H1 (cell line): ENCODE results near the gene KRTAP19-2. TPM values are rescaled to one million over a fixed set of nuclear protein-coding genes. Genes with fewer than 3 reads are reported as not detected.

Experiments
- CTCF ChIA-PET: fragments of 300-600 bp; sonication (Branson Sonifier 250); formaldehyde crosslinking; loops from one replicate; lab custom pipeline; 2021; ENCODE audit not compliant: partially characterized antibody; lab: Charles Lee
- POLR2A ChIA-PET: fragments of 300-600 bp; sonication (Branson Sonifier 250); formaldehyde crosslinking; loops from one replicate; lab custom pipeline; 2021; ENCODE audit warnings: inconsistent platforms; ENCODE audit not compliant: partially characterized antibody; lab: Charles Lee
- DNase-seq, 2 experiments: peaks; one replicate each; pipeline versions ENCODE4 v3.0.0 to v3.0.0-alpha.2; 2010 to 2022; ENCODE audit warnings: low spot score in 2 of 2, low read depth in 1 of 2, mixed read lengths in 1 of 2
- FAIRE-seq: peaks from 2 replicates; lab custom pipeline; 2011; peaks lifted over from hg19 to GRCh38; lab: Jason Lieb, UNC
- H2AFZ ChIP-seq: 2 replicates; pipeline ENCODE4 v1.8.1; 2012; ENCODE audit warnings: low read length, inconsistent platforms
- H2AK5ac ChIP-seq: 2 replicates; pipeline ENCODE4 v1.6.1; 2013; ENCODE audit warnings: low read depth, low read length
- H2BK120ac ChIP-seq: replicated peaks from 2 replicates; pipeline ENCODE3; 2013; ENCODE audit warnings: low read depth, low read length, inconsistent platforms
- H2BK12ac ChIP-seq: 2 replicates; pipeline ENCODE4 v1.6.1; 2013; ENCODE audit warnings: low read depth, low read length
- H2BK15ac ChIP-seq: 2 replicates; pipeline ENCODE4 v1.6.1; 2013; ENCODE audit warnings: low read length
- H2BK20ac ChIP-seq: 2 replicates; pipeline ENCODE4 v1.6.1; 2013; ENCODE audit warnings: low read length
- H2BK5ac ChIP-seq: 2 replicates; pipeline ENCODE4 v1.6.1; 2013; ENCODE audit warnings: low read depth, low read length
- H3K14ac ChIP-seq: 2 replicates; pipeline ENCODE4 v1.6.1; 2013; ENCODE audit warnings: inconsistent platforms; ENCODE audit not compliant: insufficient read length
- H3K18ac ChIP-seq: 2 replicates; pipeline ENCODE4 v1.6.1; 2013; ENCODE audit warnings: low read length; ENCODE audit errors: extremely low read depth
- H3K23ac ChIP-seq: 2 replicates; pipeline ENCODE4 v1.6.1; 2013; ENCODE audit warnings: inconsistent platforms; ENCODE audit not compliant: insufficient read length
- H3K23me2 ChIP-seq: 2 replicates; pipeline ENCODE4 v1.6.1; 2013; ENCODE audit warnings: low read depth, low read length
- H3K27ac ChIP-seq: 2 replicates; pipeline ENCODE4 v1.6.1; 2011; ENCODE audit warnings: low read depth, low read length, inconsistent platforms
- H3K27me3 ChIP-seq, 4 experiments: replicated peaks in 1 of 4; 1 replicate in 1 of 4; 2 replicates in 3 of 4; pipeline versions ENCODE4 v1.6.1 to v1.8.1; 2011 to 2013; ENCODE audit warnings: low read length in 3 of 4, mild to moderate bottlenecking in 3 of 4, inconsistent platforms in 2 of 4, mixed read lengths in 2 of 4, moderate library complexity in 1 of 4; ENCODE audit not compliant: control insufficient read depth in 3 of 4, insufficient read depth in 3 of 4; ENCODE audit errors: extremely low read depth in 1 of 4
- H3K36me3 ChIP-seq, 4 experiments: 2 replicates each; pipeline versions ENCODE4 v1.6.1 to v1.8.1; 2011 to 2013; ENCODE audit warnings: mild to moderate bottlenecking in 4 of 4, low read length in 3 of 4, moderate library complexity in 2 of 4, control low read depth in 1 of 4, inconsistent platforms in 1 of 4; ENCODE audit not compliant: insufficient read depth in 4 of 4, control insufficient read depth in 2 of 4
- H3K4ac ChIP-seq: replicated peaks from 2 replicates; pipeline ENCODE3; 2013; ENCODE audit warnings: low read length, low read depth, mixed read lengths, inconsistent platforms; ENCODE audit not compliant: insufficient read length
- H3K4me1 ChIP-seq, 4 experiments: replicated peaks in 1 of 4; 1 replicate in 1 of 4; 2 replicates in 3 of 4; pipeline versions ENCODE4 v1.6.1 to v1.8.1; 2011 to 2013; ENCODE audit warnings: low read length in 3 of 4, inconsistent platforms in 2 of 4, mixed read lengths in 1 of 4; ENCODE audit not compliant: insufficient read depth in 4 of 4, control insufficient read depth in 3 of 4
- H3K4me2 ChIP-seq, 2 experiments: 2 replicates each; pipeline versions ENCODE4 v1.6.1 to v1.8.1; 2011 to 2013; ENCODE audit warnings: low read depth in 2 of 2, low read length in 2 of 2, control low read depth in 1 of 2, inconsistent platforms in 1 of 2, mild to moderate bottlenecking in 1 of 2; ENCODE audit not compliant: insufficient read depth in 1 of 2
- H3K4me3 ChIP-seq, 4 experiments: fragments of 200-600, 300-600 bp in 1 of 4; sonication (generic), shearing (Covaris generic), sonication (Bioruptor Twin) in 1 of 4; 2 replicates each; pipeline versions ENCODE4 v1.5.1 to v1.8.1; 2011 to 2016; ENCODE audit warnings: low read length in 4 of 4, low read depth in 3 of 4, control low read depth in 2 of 4, inconsistent platforms in 2 of 4, mild to moderate bottlenecking in 2 of 4, mixed read lengths in 1 of 4, moderate library complexity in 1 of 4; ENCODE audit not compliant: insufficient read depth in 2 of 4; ENCODE audit errors: extremely low read depth in 1 of 4
- H3K56ac ChIP-seq: replicated peaks from 2 replicates; pipeline ENCODE3; 2013; ENCODE audit warnings: low read depth, mild to moderate bottlenecking, mixed read lengths, low read length, inconsistent platforms; ENCODE audit not compliant: insufficient read length
- H3K79me1 ChIP-seq: 2 replicates; pipeline ENCODE4 v1.6.1; 2013; ENCODE audit warnings: low read depth, low read length, control low read depth
- H3K79me2 ChIP-seq, 2 experiments: 2 replicates each; pipeline versions ENCODE4 v1.6.1 to v1.8.1; 2012 to 2013; ENCODE audit warnings: low read length in 2 of 2, mild to moderate bottlenecking in 2 of 2, inconsistent platforms in 1 of 2; ENCODE audit not compliant: insufficient read depth in 2 of 2, control insufficient read depth in 1 of 2
- H3K9ac ChIP-seq, 4 experiments: replicated peaks in 1 of 4; 1 replicate in 1 of 4; 2 replicates in 3 of 4; pipeline versions ENCODE4 v1.6.1 to v1.8.1; 2011 to 2013; ENCODE audit warnings: low read depth in 3 of 4, low read length in 3 of 4, control low read depth in 2 of 4, mild to moderate bottlenecking in 2 of 4, moderate library complexity in 2 of 4, inconsistent platforms in 1 of 4; ENCODE audit errors: extremely low read depth in 1 of 4
- H3K9me3 ChIP-seq, 2 experiments: 2 replicates each; pipeline versions ENCODE4 v1.6.1 to v1.8.1; 2012 to 2013; ENCODE audit warnings: mild to moderate bottlenecking in 2 of 2, moderate library complexity in 2 of 2, control low read depth in 1 of 2, inconsistent platforms in 1 of 2, low read depth in 1 of 2, low read length in 1 of 2, mixed read lengths in 1 of 2; ENCODE audit not compliant: insufficient read depth in 2 of 2
- H4K20me1 ChIP-seq, 2 experiments: replicated peaks in 1 of 2; 2 replicates each; pipeline versions ENCODE3 to v1.8.1; 2011 to 2013; ENCODE audit warnings: inconsistent platforms in 2 of 2, low read length in 2 of 2, mild to moderate bottlenecking in 1 of 2; ENCODE audit not compliant: insufficient read depth in 2 of 2, control insufficient read depth in 1 of 2
- H4K5ac ChIP-seq: 2 replicates; pipeline ENCODE4 v1.6.1; 2013; ENCODE audit warnings: low read length, low read depth, mixed read lengths, inconsistent platforms; ENCODE audit not compliant: insufficient read length
- H4K8ac ChIP-seq: 2 replicates; pipeline ENCODE4 v1.8.0; 2013; ENCODE audit warnings: mild to moderate bottlenecking, moderate library complexity, low read length, inconsistent platforms; ENCODE audit not compliant: insufficient read depth; ENCODE audit errors: extremely low read depth
- H4K91ac ChIP-seq: replicated peaks from 2 replicates; pipeline ENCODE3; 2013; ENCODE audit warnings: low read length, mixed read lengths, inconsistent platforms; ENCODE audit not compliant: insufficient read length
- BCL11A ChIP-seq, 2 experiments: IDR thresholded peaks; one replicate each; pipeline ENCODE4 v1.6.1; 2011; ENCODE audit warnings: low read depth in 2 of 2, low read length in 2 of 2, mild to moderate bottlenecking in 2 of 2
- BRCA1 ChIP-seq: IDR thresholded peaks from 2 replicates; pipeline ENCODE4 v1.6.1; 2012; ENCODE audit warnings: low read depth, low read length, improper control_type of control experiment
- EZH2 ChIP-seq: fragments of 200-600 bp; sonication (generic); IDR thresholded peaks from 2 replicates; pipeline ENCODE4 v1.7.1; 2012; ENCODE audit warnings: low read depth, mild to moderate bottlenecking, moderate library complexity, low read length, inconsistent platforms; ENCODE audit not compliant: severe bottlenecking
- GABPA ChIP-seq: IDR thresholded peaks from 2 replicates; pipeline ENCODE4 v1.6.1; 2011; ENCODE audit warnings: mild to moderate bottlenecking, low read length, moderate library complexity, borderline replicate concordance; ENCODE audit not compliant: insufficient read depth
- JUN ChIP-seq: IDR thresholded peaks from 2 replicates; pipeline ENCODE4 v1.6.1; 2011; ENCODE audit warnings: low read depth, mild to moderate bottlenecking, improper control_type of control experiment, low read length
- KDM1A ChIP-seq: fragments of 200-600, 300-600 bp; sonication (generic); IDR thresholded peaks from 2 replicates; pipeline ENCODE4 v1.7.1; 2016; ENCODE audit warnings: mild to moderate bottlenecking, low read length, borderline replicate concordance
- KDM4A ChIP-seq: IDR thresholded peaks from one replicate; pipeline ENCODE4 v1.7.1; 2012; ENCODE audit warnings: low read depth, mild to moderate bottlenecking, moderate library complexity, low read length, inconsistent platforms; ENCODE audit not compliant: severe bottlenecking
- KDM5A ChIP-seq: fragments of 200-600 bp; IDR thresholded peaks from 2 replicates; pipeline ENCODE4 v1.7.1; 2012; ENCODE audit warnings: mild to moderate bottlenecking, low read length, inconsistent platforms, mixed read lengths
- POLR2A ChIP-seq, 2 experiments: IDR thresholded peaks; 1 replicate in 1 of 2; 2 replicates in 1 of 2; pipeline ENCODE4 v1.6.1; 2011; ENCODE audit warnings: low read depth in 2 of 2, low read length in 2 of 2, mild to moderate bottlenecking in 2 of 2; ENCODE audit errors: control extremely low read depth in 1 of 2
- RBBP5 ChIP-seq: IDR thresholded peaks from 2 replicates; pipeline ENCODE4 v1.7.1; 2012; ENCODE audit warnings: low read depth, mild to moderate bottlenecking, inconsistent platforms, low read length, moderate library complexity, borderline replicate concordance
- SIRT6 ChIP-seq: IDR thresholded peaks from one replicate; pipeline ENCODE4 v1.7.1; 2012; ENCODE audit warnings: low read length, inconsistent platforms
- SP2 ChIP-seq: IDR thresholded peaks from 2 replicates; pipeline ENCODE4 v1.6.1; 2012; ENCODE audit warnings: mild to moderate bottlenecking, low read length, inconsistent platforms
- TBP ChIP-seq: IDR thresholded peaks from 2 replicates; pipeline ENCODE4 v1.6.1; 2011; ENCODE audit warnings: low read depth, low read length, improper control_type of control experiment
- TCF12 ChIP-seq: IDR thresholded peaks from 2 replicates; pipeline ENCODE4 v1.6.1; 2011; ENCODE audit warnings: low read depth, mild to moderate bottlenecking, low read length
- WGBS, 2 experiments: shearing (Covaris generic) in 1 of 2; methylation state at CpG; one replicate each; pipeline versions ENCODE4 v1.1.6 to v1.1.7; 2013 to 2015; ENCODE audit warnings: low lambda C conversion rate in 2 of 2, mixed read lengths in 2 of 2, inconsistent platforms in 1 of 2, low coverage in 1 of 2, missing lambda C conversion rate in 1 of 2; ENCODE audit not compliant: insufficient replicate concordance in 2 of 2, insufficient coverage in 1 of 2, insufficient read length in 1 of 2; ENCODE audit errors: extremely low coverage in 1 of 2, missing lambda C conversion rate in 1 of 2; 5-methylcytosine and 5-hydroxymethylcytosine counted together
- polyA plus RNA-seq, 7 experiments: library from polyadenylated mRNA; depleted of rRNA in 3 of 7; stranded (reverse) in 5 of 7; unstranded in 2 of 7; fragments of >200 nt in 5 of 7; fragments of 200-250 nt in 2 of 7; gene quantifications; 1 replicate in 5 of 7; 2 replicates in 1 of 7; 4 replicates in 1 of 7; pipeline versions ENCODE4 v1.2.1 to v1.2.3, GENCODE V29; 2011 to 2013; ENCODE audit warnings: missing spikeins in 2 of 7, mixed read lengths in 2 of 7
- total RNA-seq: library from RNA; stranded (reverse); fragmentation: NEBNext Ultra II Directional; extraction: Animal tissue kit (Norgen Biotek cat#: 25700); gene quantifications from 2 replicates; pipeline ENCODE4 v1.2.1, GENCODE V29; 2021
- TF ChIP-seq, protein P1 (sequence below): IDR thresholded peaks from 2 replicates; pipeline ENCODE4 v1.6.1; 2012; ENCODE audit warnings: inconsistent platforms

KRTAP19-2 gene
- total and polyA plus RNA-seq, 2 of the 8 experiments (the other 6 are each of a cell fraction or from before 2014, with no cell fraction given), result not detected

DNA sequence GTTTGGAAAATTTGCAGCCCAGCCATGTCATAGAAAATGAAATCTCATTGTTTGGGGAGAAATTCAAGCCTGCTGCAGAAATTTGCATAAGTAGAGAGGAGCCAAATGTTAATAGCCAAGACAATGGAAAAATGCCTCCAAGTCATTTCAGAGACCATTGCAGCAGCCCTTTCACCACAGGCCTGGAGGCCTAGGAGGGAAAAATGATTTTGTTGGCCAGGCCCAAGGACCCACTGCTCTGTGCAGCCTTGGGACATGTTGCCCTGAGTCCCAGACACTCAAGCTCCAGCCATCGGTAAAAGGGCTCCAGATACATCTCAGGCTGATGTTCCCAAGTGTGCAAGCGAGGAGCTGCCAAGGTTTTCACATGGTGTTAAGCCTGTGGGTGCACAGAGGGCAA lies 1.1 kb downstream of the KRTAP19-2 start:
- no peaks in the 10 kb centered on the region for H4K20me1 ChIP-seq
- H3K4ac ChIP-seq, result no peak overlapping the region
- POLR2A ChIA-PET, result no interaction called here
- H2BK12ac ChIP-seq, result no peak overlapping the region
- no peak for FAIRE-seq
- no peak overlapping the region for H4K91ac ChIP-seq
- TF ChIP-seq TBP (no peak), GABPA (no peak), SIRT6 (no peak), KDM5A (no peak), RBBP5 (no peak), BRCA1 (no peak), KDM1A (no peak), EZH2 (no peak), BCL11A (IDR thresholded peaks at IDR 0.05; ENCODE audit: low read depth in 2 of 2, low read length in 2 of 2) (no peak), POLR2A (IDR thresholded peaks at IDR 0.05; ENCODE audit: control extremely low read depth in 1 of 2, low read depth in 2 of 2, low read length in 2 of 2) (no peak), KDM4A (no peak), TCF12 (no peak), JUN (no peak), SP2 (no peak)
- TF ChIP-seq, protein P1, sequence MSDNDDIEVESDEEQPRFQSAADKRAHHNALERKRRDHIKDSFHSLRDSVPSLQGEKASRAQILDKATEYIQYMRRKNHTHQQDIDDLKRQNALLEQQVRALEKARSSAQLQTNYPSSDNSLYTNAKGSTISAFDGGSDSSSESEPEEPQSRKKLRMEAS, result no peak
- no peak overlapping the region for H4K5ac ChIP-seq
- peaks cover 13 to 18% of the 10 kb centered on the region in 2 experiments for H3K9me3 ChIP-seq
- no peak overlapping the region for H3K27ac ChIP-seq
- H3K79me1 ChIP-seq, result no peaks in the 10 kb centered on the region
- no peak overlapping the region for H3K4me3 ChIP-seq
- H2BK5ac ChIP-seq, result no peak overlapping the region
- no peaks in the 10 kb centered on the region for H3K4me1 ChIP-seq
- no peak overlapping the region for H3K14ac ChIP-seq
- no peak overlapping the region for H4K8ac ChIP-seq
- no peaks in the 10 kb centered on the region for H3K79me2 ChIP-seq
- CTCF ChIA-PET, result interaction anchor here (1.0 kb wide), 1 partner anchor 20 kb away, joined by 4 read pairs; no protein-coding TSS in a partner anchor
- no peak overlapping the region for H3K23ac ChIP-seq
- DNase-seq, result no peak
- no peak overlapping the region for H2BK120ac ChIP-seq
- H3K27me3 ChIP-seq, result no peaks in the 10 kb centered on the region
- 100% methylated on average over 2 of the region's 2 CpGs; no CpG with 5 or more reads in 1 of the 2 experiments for WGBS, 2 experiments
- H2BK20ac ChIP-seq, result no peak overlapping the region
- H3K56ac ChIP-seq, result no peak overlapping the region
- H3K18ac ChIP-seq, result no peak overlapping the region
- no peak overlapping the region for H3K4me2 ChIP-seq
- no peaks in the 10 kb centered on the region for H3K23me2 ChIP-seq
- H2AK5ac ChIP-seq, result no peak overlapping the region
- no peak overlapping the region for H2AFZ ChIP-seq
- H3K36me3 ChIP-seq, result no peaks in the 10 kb centered on the region
- H2BK15ac ChIP-seq, result no peak overlapping the region
- H3K9ac ChIP-seq, result no peak overlapping the region
